Measurements from ENCODE around the gene KANSL1.
"Not testable (repeated sequence)": the region's sequence is repeated elsewhere in the genome, so short reads cannot be mapped to it uniquely, and the experiment has no call there.

Gene KANSL1

GRCh38 chr17:46106966-46107644, 86.1 kb downstream of the KANSL1 start:
- no peak for DNase-seq

GRCh38 chr17:46102806-46103205, 90.4 kb downstream of the KANSL1 start:
- not testable (repeated sequence) for DNase-seq

GRCh38 chr17:46101785-46102617, 91.2 kb downstream of the KANSL1 start:
- DNase-seq, result not testable (repeated sequence)

GRCh38 chr17:46100590-46100989, 92.6 kb downstream of the KANSL1 start:
- no peak for DNase-seq

GRCh38 chr17:46099865-46100264, 93.4 kb downstream of the KANSL1 start:
- DNase-seq, result no peak

- DNase-seq, result no peak
Observed at GRCh38 chr17:46097497-46097896, 95.7 kb downstream of the KANSL1 start.

- no peak for DNase-seq
Observed at GRCh38 chr17:46092991-46093390, 100.2 kb downstream of the KANSL1 start.

GRCh38 chr17:46090871-46091270, 102.4 kb downstream of the KANSL1 start:
- no peak for DNase-seq

- DNase-seq, result no peak
Observed at GRCh38 chr17:46089389-46089965, 103.8 kb downstream of the KANSL1 start.

- no peak for DNase-seq
Observed at GRCh38 chr17:46088595-46088994, 104.6 kb downstream of the KANSL1 start.

GRCh38 chr17:46087871-46088270, 105.4 kb downstream of the KANSL1 start:
- DNase-seq, result not testable (repeated sequence)

- no peak for DNase-seq
Observed at GRCh38 chr17:46086821-46087220, 106.4 kb downstream of the KANSL1 start.

- DNase-seq, result no peak
Observed at GRCh38 chr17:46085522-46085921, 107.7 kb downstream of the KANSL1 start.

- DNase-seq, result no peak
Observed at GRCh38 chr17:46082257-46082656, 111.0 kb downstream of the KANSL1 start.

GRCh38 chr17:46081018-46081320, 112.3 kb downstream of the KANSL1 start:
- DNase-seq, result no peak

GRCh38 chr17:46080118-46081017, 112.9 kb downstream of the KANSL1 start:
- no peak for DNase-seq

GRCh38 chr17:46078675-46079074, 114.6 kb downstream of the KANSL1 start:
- DNase-seq, result no peak

GRCh38 chr17:46074540-46074939, 118.7 kb downstream of the KANSL1 start:
- DNase-seq, result no peak

- DNase-seq, result no peak
Observed at GRCh38 chr17:46072998-46073397, 120.2 kb downstream of the KANSL1 start.

- DNase-seq, result peak; percentile 23
Observed at GRCh38 chr17:46071796-46072195, 121.4 kb downstream of the KANSL1 start.

- DNase-seq, result no peak
Observed at GRCh38 chr17:46064460-46064859, 128.8 kb downstream of the KANSL1 start.

GRCh38 chr17:46063241-46063640, 130.0 kb downstream of the KANSL1 start:
- no peak for DNase-seq

- peak; percentile 36 for DNase-seq
Observed at GRCh38 chr17:46061435-46061834, 131.8 kb downstream of the KANSL1 start.
